Measurements from ENCODE around the gene SPRR5. TPM values are rescaled to one million over a fixed set of nuclear protein-coding genes. Genes with fewer than 3 reads are reported as not detected.

The SPRR5 gene
- total RNA-seq, 6 experiments from 2014 or later, result not detected

DNA sequence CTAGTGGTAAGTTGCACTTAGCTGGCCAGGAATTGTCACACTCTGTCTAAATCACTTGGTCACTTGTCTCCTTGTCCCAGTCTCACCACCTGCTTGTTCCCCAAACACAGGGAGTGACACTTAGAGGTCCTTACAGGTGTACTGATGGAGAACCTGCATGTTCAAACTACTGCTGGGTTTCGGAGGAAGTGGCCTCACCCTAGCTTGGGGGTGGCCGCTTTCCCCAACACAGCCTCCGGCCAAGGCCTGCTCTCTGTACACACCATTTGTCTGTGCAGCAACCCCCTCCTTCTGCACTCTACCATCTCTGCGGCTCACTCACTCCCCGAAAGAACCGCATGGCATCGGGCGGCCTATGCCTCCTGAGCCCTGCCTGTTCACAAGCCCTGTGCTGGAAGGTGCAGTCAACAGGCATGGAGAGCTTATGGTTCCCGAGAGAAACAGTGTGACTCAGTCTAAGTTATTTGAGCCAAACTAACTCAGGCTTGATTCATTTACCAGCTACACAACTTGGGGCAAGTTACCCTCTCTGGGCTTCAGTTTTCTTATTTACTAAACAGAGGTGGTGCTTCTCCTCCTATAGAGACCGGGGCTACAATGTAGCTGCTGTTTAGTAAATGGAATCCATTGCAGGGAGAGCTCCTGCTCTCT lies 12.9 kb downstream of the SPRR5 start:
- DNase-seq (no peak), ATAC-seq (no peak)
- intact Hi-C loops (cut with DNase I), result no loop called here
- no peaks in the 10 kb centered on the region for H3K9me3 ChIP-seq
- 73% methylated on average over 4 of the region's 10 CpGs for WGBS (ENCODE audit: insufficient coverage, low coverage, low lambda C conversion rate, missing lambda C conversion rate)
- no peaks in the 10 kb centered on the region for H3K36me3 ChIP-seq
- H3K27me3 ChIP-seq, result no peaks in the 10 kb centered on the region
- H3K4me1 ChIP-seq, result peaks cover 0 to 6% (median 0%) of the 10 kb centered on the region in 4 donors
- H3K27ac ChIP-seq, result no peak overlapping the region
- H3K4me3 ChIP-seq, result no peak overlapping the region
- TF ChIP-seq POLR2A (IDR thresholded peaks at IDR 0.05) (no peak), CTCF (IDR thresholded peaks at IDR 0.05) (no peak)

DNA sequence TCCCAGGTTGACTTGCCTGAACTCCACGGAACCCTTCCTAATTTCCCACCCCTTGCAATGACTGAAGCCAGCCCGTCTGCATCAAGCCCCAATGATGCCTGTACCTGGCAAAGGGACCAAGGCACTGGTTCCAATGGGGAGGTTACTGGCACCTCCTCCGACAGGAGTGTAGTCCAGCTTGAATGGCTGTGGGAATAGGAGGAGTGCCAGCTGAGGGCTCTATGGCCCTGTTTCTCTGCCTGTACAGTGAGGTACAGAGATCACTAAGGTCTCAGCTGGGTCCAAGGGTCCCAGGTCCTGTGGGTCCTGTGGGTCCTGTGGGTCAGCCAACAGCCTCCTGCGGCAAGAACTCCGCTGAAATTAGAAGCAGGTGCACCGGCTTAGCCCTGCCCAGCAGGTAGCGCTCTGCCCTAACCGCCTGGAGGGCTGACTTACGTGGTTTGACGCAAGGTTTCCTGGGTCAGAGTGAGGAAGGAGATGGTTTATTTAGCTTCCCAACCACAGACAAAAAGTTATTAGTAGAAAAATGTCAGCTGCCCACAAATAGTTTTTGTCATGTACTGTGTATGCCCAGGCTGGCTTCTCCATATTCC lies 13.5 kb downstream of the SPRR5 start:
- H3K4me1 ChIP-seq, result peaks cover 0 to 6% (median 0%) of the 10 kb centered on the region in 4 donors
- intact Hi-C loops (cut with DNase I), result no loop called here
- H3K27me3 ChIP-seq, result no peaks in the 10 kb centered on the region
- DNase-seq (peak in 1 of 3 donors; percentile 82), ATAC-seq (peak in 2 of 4 donors; percentile 39 to 42)
- no peak overlapping the region for H3K4me3 ChIP-seq
- WGBS (ENCODE audit: insufficient coverage, low coverage, low lambda C conversion rate, missing lambda C conversion rate), result 72% methylated on average over 4 of the region's 10 CpGs
- no peak overlapping the region for H3K27ac ChIP-seq
- TF ChIP-seq CTCF (IDR thresholded peaks at IDR 0.05) (no peak), POLR2A (IDR thresholded peaks at IDR 0.05) (no peak)
- no peaks in the 10 kb centered on the region for H3K9me3 ChIP-seq
- no peaks in the 10 kb centered on the region for H3K36me3 ChIP-seq

DNA sequence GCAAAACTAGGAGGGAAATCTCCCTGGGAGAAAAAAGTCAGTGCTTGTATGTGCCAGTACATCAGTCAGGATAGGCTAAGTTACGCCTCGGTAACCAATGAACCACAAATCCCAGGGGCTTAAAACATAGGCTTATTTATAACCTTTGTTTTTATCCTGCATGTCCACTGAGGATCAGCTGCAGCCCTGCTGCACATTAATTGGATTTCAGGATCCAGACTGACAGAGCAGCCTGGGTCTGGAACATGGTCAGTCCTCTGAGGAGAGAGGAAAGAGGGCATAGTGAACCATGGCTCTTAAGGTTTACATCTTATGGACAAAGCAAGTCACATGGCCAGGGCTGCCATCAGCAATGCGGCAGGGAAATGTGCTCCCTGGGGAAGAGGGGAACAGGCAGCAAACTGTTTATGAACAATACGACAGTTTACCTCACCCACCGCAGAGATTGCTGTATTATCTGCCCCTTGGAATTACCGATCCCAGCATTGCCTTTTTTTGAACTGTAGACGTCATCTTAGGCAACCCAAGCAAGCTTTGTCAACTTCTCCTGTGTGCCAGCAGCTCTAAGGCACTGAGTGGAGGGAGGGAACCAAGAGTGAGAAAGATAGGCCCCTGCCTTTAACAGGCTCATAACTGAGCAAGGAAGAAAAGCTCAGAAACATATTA lies 14.4 kb downstream of the SPRR5 start:
- Histone ChIP-seq H3K4me3 (no peak overlapping the region), H3K27me3 (no peaks in the 10 kb centered on the region), H3K9me3 (no peaks in the 10 kb centered on the region), H3K27ac (no peak overlapping the region), H3K4me1 (peaks cover 0 to 6% (median 0%) of the 10 kb centered on the region in 4 donors), H3K36me3 (no peaks in the 10 kb centered on the region)
- WGBS (ENCODE audit: insufficient coverage, low coverage, low lambda C conversion rate, missing lambda C conversion rate), result 71% methylated on average over 4 of the region's 7 CpGs
- no peak for ATAC-seq
- TF ChIP-seq POLR2A (IDR thresholded peaks at IDR 0.05), result no peak
- no peak for TF ChIP-seq CTCF (IDR thresholded peaks at IDR 0.05)
- intact Hi-C loops (cut with DNase I), result no loop called here
- no peak for DNase-seq

- Histone ChIP-seq H3K4me1 (peaks cover 0 to 6% (median 0%) of the 10 kb centered on the region in 4 donors), H3K27ac (no peak overlapping the region), H3K9me3 (no peaks in the 10 kb centered on the region), H3K36me3 (no peaks in the 10 kb centered on the region), H3K27me3 (no peaks in the 10 kb centered on the region), H3K4me3 (no peak overlapping the region)
- intact Hi-C loops (cut with DNase I), result no loop called here
- no peak for ATAC-seq
- no peak for TF ChIP-seq CTCF (IDR thresholded peaks at IDR 0.05)
- no peak for TF ChIP-seq POLR2A (IDR thresholded peaks at IDR 0.05)
- no peak for DNase-seq
- WGBS (ENCODE audit: insufficient coverage, low coverage, low lambda C conversion rate, missing lambda C conversion rate), result no CpG with 5 or more reads among the region's 2 CpGs
These were observed 15.9 kb downstream of the SPRR5 start for GRCh38 chr1:152962876-152963415.
